Measurements from ENCODE around the gene SPOCD1.
"Not testable (repeated sequence)": the region's sequence is repeated elsewhere in the genome, so short reads cannot be mapped to it uniquely, and the experiment has no call there.

The SPOCD1 gene

GRCh38 chr1:31828926-31829690, 13.3 kb upstream of the SPOCD1 start:
- DNase-seq (ENCODE audit: low spot score), result no peak

GRCh38 chr1:31828341-31828740, 12.5 kb upstream of the SPOCD1 start:
- no peak for DNase-seq (ENCODE audit: low spot score)

GRCh38 chr1:31823780-31824179, 8.0 kb upstream of the SPOCD1 start:
- no peak for DNase-seq (ENCODE audit: low spot score)

- DNase-seq (ENCODE audit: low spot score), result no peak
Observed at GRCh38 chr1:31822766-31823165, 6.9 kb upstream of the SPOCD1 start.

GRCh38 chr1:31820196-31820595, 4.4 kb upstream of the SPOCD1 start:
- not testable (repeated sequence) for DNase-seq (ENCODE audit: low spot score)

- DNase-seq (ENCODE audit: low spot score), result no peak
Observed at GRCh38 chr1:31818206-31818605, 2.4 kb upstream of the SPOCD1 start.

- not testable (repeated sequence) for DNase-seq (ENCODE audit: low spot score)
Observed at GRCh38 chr1:31816947-31817346, 1.1 kb upstream of the SPOCD1 start.

GRCh38 chr1:31816501-31816900, 679 bp upstream of the SPOCD1 start:
- DNase-seq (ENCODE audit: low spot score), result not testable (repeated sequence)

GRCh38 chr1:31815307-31815645, 546 bp downstream of the SPOCD1 start:
- DNase-seq (ENCODE audit: low spot score), result no peak

- no peak for DNase-seq (ENCODE audit: low spot score)
Observed at GRCh38 chr1:31814631-31815306, 1.1 kb downstream of the SPOCD1 start.

GRCh38 chr1:31814041-31814511, 1.7 kb downstream of the SPOCD1 start:
- no peak for DNase-seq (ENCODE audit: low spot score)

- DNase-seq (ENCODE audit: low spot score), result no peak
Observed at GRCh38 chr1:31812158-31812829, 3.5 kb downstream of the SPOCD1 start.

GRCh38 chr1:31811605-31812004, 4.2 kb downstream of the SPOCD1 start:
- DNase-seq (ENCODE audit: low spot score), result no peak

- DNase-seq (ENCODE audit: low spot score), result no peak
Observed at GRCh38 chr1:31809698-31810097, 6.1 kb downstream of the SPOCD1 start.

GRCh38 chr1:31807273-31808048, 8.4 kb downstream of the SPOCD1 start:
- DNase-seq (ENCODE audit: low spot score), result no peak

GRCh38 chr1:31805318-31805717, 10.5 kb downstream of the SPOCD1 start:
- no peak for DNase-seq (ENCODE audit: low spot score)

- DNase-seq (ENCODE audit: low spot score), result no peak
Observed at GRCh38 chr1:31804098-31804497, 11.7 kb downstream of the SPOCD1 start.

GRCh38 chr1:31803610-31804009, 12.2 kb downstream of the SPOCD1 start:
- DNase-seq (ENCODE audit: low spot score), result no peak

- no peak for DNase-seq (ENCODE audit: low spot score)
Observed at GRCh38 chr1:31802190-31803150, 13.4 kb downstream of the SPOCD1 start.

GRCh38 chr1:31801458-31801857, 14.4 kb downstream of the SPOCD1 start:
- DNase-seq (ENCODE audit: low spot score), result no peak

GRCh38 chr1:31800674-31800967, 15.2 kb downstream of the SPOCD1 start:
- DNase-seq (ENCODE audit: low spot score), result no peak

Data from activated CD4-positive, alpha-beta T cell treated with anti-CD3 and anti-CD28 coated beads, Interleukin-2, Interleukin-4, amounts not matched to agents 100 ng/mL and 50 ng/mL, durations not matched to agents 16 hours and 8 hours (primary cell).